SK-N-SH (cell line): ENCODE measurements around the gene UST. TPM values are rescaled to one million over a fixed set of nuclear protein-coding genes. Genes with fewer than 3 reads are reported as not detected.

Source experiments
- CTCF ChIA-PET: fragments of 300-600, 350-600 bp; formaldehyde crosslinking; extraction: SDS; loops from one replicate; lab custom pipeline; 2021; lab: Yijun Ruan, JAX
- POLR2A ChIA-PET: fragments of 350-600 bp; sonication (Branson Sonifier 250); formaldehyde crosslinking; extraction: SDS; loops from one replicate; lab custom pipeline; 2020; ENCODE audit warnings: antibody characterized with exemption, inconsistent platforms; lab: Yijun Ruan, JAX
- DNase-seq: peaks from one replicate; pipeline ENCODE4 v3.0.0; 2012
- H2AFZ ChIP-seq: fragments of 200-600 bp; sonication (generic); 2 replicates; pipeline ENCODE4 v1.8.1; 2016; ENCODE audit warnings: antibody characterized with exemption, mild to moderate bottlenecking, low read depth
- H3F3A ChIP-seq: fragments of 200-600 bp; sonication (generic); replicated peaks from 2 replicates; pipeline ENCODE3; 2016; ENCODE audit warnings: antibody characterized with exemption, mild to moderate bottlenecking; ENCODE audit not compliant: insufficient read depth
- H3K27ac ChIP-seq, 2 experiments: fragments of 200-500 bp in 1 of 2; fragments of 200-600 bp in 1 of 2; sonication (Bioruptor generic) in 1 of 2; sonication (generic), shearing (Covaris generic) in 1 of 2; 2 replicates each; pipeline versions ENCODE4 v1.5.1 to v1.6.1; 2014 to 2016; ENCODE audit warnings: low read depth in 2 of 2, inconsistent platforms in 1 of 2, low read length in 1 of 2, mild to moderate bottlenecking in 1 of 2, mixed read lengths in 1 of 2
- H3K27me3 ChIP-seq: fragments of 200-600 bp; sonication (generic), shearing (Covaris generic); 2 replicates; pipeline ENCODE4 v1.6.1; 2016; ENCODE audit warnings: mixed run types; ENCODE audit not compliant: insufficient read depth
- H3K36me3 ChIP-seq, 2 experiments: fragments of 200-500 bp in 1 of 2; fragments of 200-600 bp in 1 of 2; sonication (Bioruptor generic) in 1 of 2; sonication (generic) in 1 of 2; replicated peaks in 1 of 2; 2 replicates each; pipeline versions ENCODE3 to v1.5.1; 2014 to 2016; ENCODE audit warnings: low read length in 1 of 2, mild to moderate bottlenecking in 1 of 2; ENCODE audit not compliant: insufficient read depth in 2 of 2, control insufficient read depth in 1 of 2
- H3K4me1 ChIP-seq, 2 experiments: fragments of 200-500 bp in 1 of 2; fragments of 200-600 bp in 1 of 2; sonication (Bioruptor generic) in 1 of 2; sonication (generic), shearing (Covaris generic) in 1 of 2; 2 replicates each; pipeline versions ENCODE4 v1.5.1 to v1.6.1; 2014 to 2016; ENCODE audit warnings: low read depth in 1 of 2, low read length in 1 of 2, mixed run types in 1 of 2; ENCODE audit not compliant: insufficient read depth in 2 of 2, control insufficient read depth in 1 of 2
- H3K4me2 ChIP-seq: fragments of 200-600 bp; sonication (generic), shearing (Covaris generic); 2 replicates; pipeline ENCODE4 v1.6.1; 2017; ENCODE audit warnings: mixed run types
- H3K4me3 ChIP-seq, 2 experiments: fragments of 200-500 bp in 1 of 2; fragments of 200-600 bp in 1 of 2; sonication (Bioruptor generic) in 1 of 2; sonication (generic), shearing (Covaris generic) in 1 of 2; 2 replicates each; pipeline versions ENCODE4 v1.5.1 to v1.8.1; 2014 to 2016; ENCODE audit warnings: low read depth in 2 of 2, inconsistent platforms in 1 of 2, low read length in 1 of 2, mild to moderate bottlenecking in 1 of 2, mixed read lengths in 1 of 2, moderate library complexity in 1 of 2
- H3K79me2 ChIP-seq: fragments of 200-600 bp; sonication (generic); 2 replicates; pipeline ENCODE4 v1.8.1; 2017; ENCODE audit warnings: mild to moderate bottlenecking; ENCODE audit not compliant: insufficient read depth
- H3K9ac ChIP-seq: fragments of 200-600 bp; sonication (generic); 2 replicates; pipeline ENCODE4 v1.6.1; 2017; ENCODE audit warnings: mixed run types
- H3K9me2 ChIP-seq: fragments of 200-600 bp; sonication (generic); 2 replicates; pipeline ENCODE4 v1.6.1; 2017; ENCODE audit warnings: mixed run types
- H3K9me3 ChIP-seq: fragments of 200-600 bp; sonication (generic); 2 replicates; pipeline ENCODE4 v1.6.1; 2017; ENCODE audit warnings: mixed run types, mild to moderate bottlenecking, moderate library complexity
- H4K20me1 ChIP-seq: fragments of 200-600 bp; sonication (generic); 2 replicates; pipeline ENCODE4 v1.6.1; 2017; ENCODE audit warnings: mild to moderate bottlenecking, mixed run types; ENCODE audit not compliant: insufficient read depth
- CTCF ChIP-seq: fragments of 200-600 bp; sonication (generic); IDR thresholded peaks from 2 replicates; pipeline ENCODE4 v1.6.1; 2017; ENCODE audit warnings: antibody characterized with exemption, mild to moderate bottlenecking, moderate library complexity
- ELF1 ChIP-seq: IDR thresholded peaks from 2 replicates; pipeline ENCODE4 v1.4.0; 2012
- EP300 ChIP-seq, 2 experiments: IDR thresholded peaks; 2 replicates each; pipeline versions ENCODE4 v1.4.0 to v1.6.1; 2012; ENCODE audit warnings: borderline replicate concordance in 1 of 2, low read depth in 1 of 2, low read length in 1 of 2
- EZH2phosphoT487 ChIP-seq: fragments of 200-600 bp; sonication (generic); IDR thresholded peaks from 2 replicates; pipeline ENCODE4 v1.6.1; 2017; ENCODE audit warnings: low read depth, mixed run types, mild to moderate bottlenecking, antibody characterized with exemption, moderate library complexity, borderline replicate concordance
- FOSL2 ChIP-seq: IDR thresholded peaks from 2 replicates; pipeline ENCODE4 v1.4.0; 2012; ENCODE audit warnings: low read depth, mild to moderate bottlenecking, moderate library complexity, borderline replicate concordance
- FOXJ3 ChIP-seq: sonication (generic); formaldehyde crosslinking; IDR thresholded peaks from 2 replicates; pipeline ENCODE4 v1.5.1; 2020; ENCODE audit warnings: mild to moderate bottlenecking, missing genetic modification reagents
- GABPA ChIP-seq: IDR thresholded peaks from 2 replicates; pipeline ENCODE4 v1.4.0; 2012; ENCODE audit warnings: low read depth, mild to moderate bottlenecking
- GATA2 ChIP-seq: sonication (generic); formaldehyde crosslinking; IDR thresholded peaks from 2 replicates; pipeline ENCODE4 v1.5.0; 2020; ENCODE audit warnings: mild to moderate bottlenecking, missing genetic modification reagents
- JUND ChIP-seq: IDR thresholded peaks from 2 replicates; pipeline ENCODE4 v1.4.0; 2012
- MAX ChIP-seq: IDR thresholded peaks from 2 replicates; pipeline ENCODE4 v1.4.0; 2012; ENCODE audit warnings: low read depth
- MXI1 ChIP-seq: IDR thresholded peaks from 2 replicates; pipeline ENCODE4 v1.6.1; 2012; ENCODE audit warnings: mild to moderate bottlenecking, low read depth, low read length, improper control_type of control experiment
- PBX3 ChIP-seq: IDR thresholded peaks from 2 replicates; pipeline ENCODE4; 2012
- POLR2AphosphoS5 ChIP-seq: IDR thresholded peaks from 2 replicates; pipeline ENCODE4 v1.6.1; 2012; ENCODE audit warnings: low read depth, low read length
- RAD21 ChIP-seq: IDR thresholded peaks from 2 replicates; pipeline ENCODE4 v1.6.1; 2012; ENCODE audit warnings: mild to moderate bottlenecking, low read length
- RCOR1 ChIP-seq: fragments of 150-350 bp; IDR thresholded peaks from 2 replicates; pipeline ENCODE4 v1.6.1; 2017; ENCODE audit warnings: antibody characterized with exemption, low read length
- REST ChIP-seq: IDR thresholded peaks from 2 replicates; pipeline ENCODE4 v1.6.1; 2012; ENCODE audit warnings: mild to moderate bottlenecking, low read depth, low read length, moderate library complexity
- RFX5 ChIP-seq: IDR thresholded peaks from 2 replicates; pipeline ENCODE4 v1.6.1; 2012; ENCODE audit warnings: mild to moderate bottlenecking, improper control_type of control experiment, low read length
- SIN3A ChIP-seq: IDR thresholded peaks from 2 replicates; pipeline ENCODE4 v1.6.1; 2012; ENCODE audit warnings: low read depth, mild to moderate bottlenecking, low read length, moderate library complexity, borderline replicate concordance
- TCF12 ChIP-seq: IDR thresholded peaks from 2 replicates; pipeline ENCODE4 v1.4.0; 2012
- YY1 ChIP-seq: IDR thresholded peaks from 2 replicates; pipeline ENCODE4 v1.4.0; 2012; ENCODE audit warnings: low read depth, mild to moderate bottlenecking
- WGBS: methylation state at CpG from one replicate; pipeline ENCODE4 v1.1.6; 2017; ENCODE audit warnings: low lambda C conversion rate; 5-methylcytosine and 5-hydroxymethylcytosine counted together
- polyA plus RNA-seq, 3 experiments: library from polyadenylated mRNA; depleted of rRNA; stranded (reverse); fragments of >200 nt; gene quantifications; 2 replicates each; pipeline ENCODE4 v1.2.3, GENCODE V29; 2012

UST gene
- polyA plus RNA-seq, 1 of the 3 experiments (the other 2 are of a cell fraction) = 1.7 TPM

- CTCF ChIA-PET = no interaction called here
- H3K9ac ChIP-seq = no peak overlapping the region
- no peak overlapping the region for H3K4me3 ChIP-seq
- TF ChIP-seq RAD21 (no peak), POLR2AphosphoS5 (no peak), PBX3 (no peak), EZH2phosphoT487 (no peak), MAX (no peak), GATA2 (CRISPR knock-in tag) (no peak), FOXJ3 (CRISPR knock-in tag) (no peak), CTCF (no peak), JUND (no peak), RFX5 (no peak), GABPA (no peak), TCF12 (no peak), YY1 (no peak)
- no peaks in the 10 kb centered on the region for H3K36me3 ChIP-seq
- no peaks in the 10 kb centered on the region; a peak in 1 of 4 replicates for H3K4me1 ChIP-seq
- no peak for DNase-seq
- peaks cover 27% of the 10 kb centered on the region; the same call in 1 of the 2 replicates for H3K27me3 ChIP-seq
- H3K9me3 ChIP-seq = no peaks in the 10 kb centered on the region
- no peaks in the 10 kb centered on the region for H3F3A ChIP-seq
- H3K4me2 ChIP-seq = no peak overlapping the region
- H3K79me2 ChIP-seq = no peaks in the 10 kb centered on the region
- H2AFZ ChIP-seq = no peak overlapping the region
- no peaks in the 10 kb centered on the region for H3K9me2 ChIP-seq
- no peak overlapping the region for H3K27ac ChIP-seq
- WGBS = 50% methylated on average over 1 of the region's 1 CpG
- POLR2A ChIA-PET = no interaction called here
- no peaks in the 10 kb centered on the region for H4K20me1 ChIP-seq
Measured at GRCh38 chr6:148749674-148750073, 2.8 kb downstream of the UST start.

- no peak overlapping the region for H3K9ac ChIP-seq
- 14% methylated on average over 13 of the region's 13 CpGs for WGBS
- H3K4me3 ChIP-seq = no peak overlapping the region
- no peaks in the 10 kb centered on the region for H3K9me3 ChIP-seq
- DNase-seq = no peak
- no peaks in the 10 kb centered on the region for H3K79me2 ChIP-seq
- POLR2A ChIA-PET = no interaction called here
- H3K27me3 ChIP-seq = peaks cover 23% of the 10 kb centered on the region; the same call in 1 of the 2 replicates
- no peaks in the 10 kb centered on the region for H3F3A ChIP-seq
- H3K4me1 ChIP-seq = no peaks in the 10 kb centered on the region; a peak in 1 of 4 replicates
- no peak overlapping the region for H3K27ac ChIP-seq
- H3K4me2 ChIP-seq = 0 out of 2 replicates have a peak overlapping the region, but pooled peaks have one; percentile 28
- no peak overlapping the region for H2AFZ ChIP-seq
- H3K36me3 ChIP-seq = no peaks in the 10 kb centered on the region
- no peaks in the 10 kb centered on the region for H3K9me2 ChIP-seq
- H4K20me1 ChIP-seq = no peaks in the 10 kb centered on the region
- CTCF ChIA-PET = no interaction called here
- no peak for TF ChIP-seq MXI1
- TF ChIP-seq RAD21 = no peak
- no peak for TF ChIP-seq GATA2 (CRISPR knock-in tag)
- no peak for TF ChIP-seq RFX5
- no peak for TF ChIP-seq RCOR1
- no peak for TF ChIP-seq GABPA
- TF ChIP-seq FOSL2 = no peak
- no peak for TF ChIP-seq REST
- no peak for TF ChIP-seq MAX
- no peak for TF ChIP-seq ELF1
- TF ChIP-seq SIN3A = no peak
- no peak for TF ChIP-seq EP300 (IDR thresholded peaks at IDR 0.05; ENCODE audit: borderline replicate concordance in 1 of 2, low read depth in 1 of 2, low read length in 1 of 2)
- TF ChIP-seq FOXJ3 (CRISPR knock-in tag) = no peak
Measured at GRCh38 chr6:148750838-148751792, 4.3 kb downstream of the UST start.
